ENCODE results near the gene RTL10. TPM values are rescaled to one million over a fixed set of nuclear protein-coding genes. Genes with fewer than 3 reads are reported as not detected.

Gene RTL10
- total and polyA plus RNA-seq, 2 of the 8 experiments (the other 6 are each of a cell fraction or from before 2014, with no cell fraction given): 11.5 to 18.8 TPM

GRCh38 chr22:19843857-19844376 lies 10.8 kb downstream of the RTL10 start:
- 87% methylated on average over 9 of the region's 11 CpGs; no CpG with 5 or more reads in 1 of the 2 experiments for WGBS, 2 experiments (ENCODE audit: extremely low coverage in 1 of 2, insufficient coverage in 1 of 2, insufficient read length in 1 of 2, insufficient replicate concordance in 2 of 2, low coverage in 1 of 2, low lambda C conversion rate in 2 of 2, missing lambda C conversion rate in 1 of 2)
- TF ChIP-seq TAF1 (IDR thresholded peaks at IDR 0.05; ENCODE audit: low read depth, low read length): no peak
- TF ChIP-seq FOSL1 (IDR thresholded peaks at IDR 0.05; ENCODE audit: insufficient read depth, low read depth, low read length): no peak
- no peak for TF ChIP-seq CTCF (IDR thresholded peaks at IDR 0.05; ENCODE audit: control extremely low read depth in 1 of 3, insufficient read depth in 1 of 3, low read depth in 1 of 3, low read length in 3 of 3)
- TF ChIP-seq RNF2 (IDR thresholded peaks at IDR 0.05; ENCODE audit: borderline replicate concordance, low read depth, low read length, missing control alignments, poor library complexity, severe bottlenecking): no peak
- TF ChIP-seq USF2 (IDR thresholded peaks at IDR 0.05; ENCODE audit: low read length): no peak
- no peak for TF ChIP-seq CEBPB (IDR thresholded peaks at IDR 0.05; ENCODE audit: low read depth, low read length)
- TF ChIP-seq NANOG (IDR thresholded peaks at IDR 0.05; ENCODE audit: insufficient read depth, low read depth, low read length, poor library complexity, severe bottlenecking): no peak
- TF ChIP-seq EZH2 (IDR thresholded peaks at IDR 0.05; ENCODE audit: low read depth, low read length, severe bottlenecking): no peak
- TF ChIP-seq CREB1 (IDR thresholded peaks at IDR 0.05): no peak

More at GRCh38 chr22:19843857-19844376, 10.8 kb downstream of the RTL10 start:
- Histone ChIP-seq H2BK120ac (replicated peaks; ENCODE audit: low read depth, low read length) (no peak overlapping the region), H3K4me3 (ENCODE audit: extremely low read depth in 1 of 4, insufficient read depth in 2 of 4, low read depth in 3 of 4, low read length in 4 of 4) (no peak overlapping the region), H2BK15ac (ENCODE audit: low read length) (no peak overlapping the region), H4K20me1 (replicated peaks in 1 of 2; ENCODE audit: control insufficient read depth in 1 of 2, insufficient read depth in 2 of 2, low read length in 2 of 2) (peaks cover 10 to 34% of the 10 kb centered on the region in 2 experiments), H3K27ac (ENCODE audit: low read depth, low read length) (no peak overlapping the region), H2BK20ac (ENCODE audit: low read length) (no peak overlapping the region), H2BK12ac (ENCODE audit: low read depth, low read length) (no peak overlapping the region), H3K27me3 (replicated peaks in 1 of 4; ENCODE audit: control insufficient read depth in 3 of 4, extremely low read depth in 1 of 4, insufficient read depth in 3 of 4, low read length in 3 of 4) (no peaks in the 10 kb centered on the region), H3K23ac (ENCODE audit: insufficient read length) (no peak overlapping the region), H3K79me1 (ENCODE audit: low read depth, low read length) (no peaks in the 10 kb centered on the region; the same call in 1 of the 2 replicates), H3K79me2 (ENCODE audit: control insufficient read depth in 1 of 2, insufficient read depth in 2 of 2, low read length in 2 of 2) (no peaks in the 10 kb centered on the region; a peak in 1 of 4 replicates), H3K4ac (replicated peaks; ENCODE audit: insufficient read length, low read depth, low read length) (no peak overlapping the region), H3K9me3 (ENCODE audit: insufficient read depth in 2 of 2, low read depth in 1 of 2, low read length in 1 of 2) (no peaks in the 10 kb centered on the region), H3K4me2 (ENCODE audit: insufficient read depth in 1 of 2, low read depth in 2 of 2, low read length in 2 of 2) (no peak overlapping the region), H3K9ac (replicated peaks in 1 of 4; ENCODE audit: extremely low read depth in 1 of 4, low read depth in 3 of 4, low read length in 3 of 4) (no peak overlapping the region), H4K5ac (ENCODE audit: insufficient read length, low read depth, low read length) (no peak overlapping the region), H4K91ac (replicated peaks; ENCODE audit: insufficient read length, low read length) (no peak overlapping the region), H2BK5ac (ENCODE audit: low read depth, low read length) (no peak overlapping the region), H3K18ac (ENCODE audit: extremely low read depth, low read length) (no peak overlapping the region), H4K8ac (ENCODE audit: extremely low read depth, insufficient read depth, low read length) (no peak overlapping the region), H3K4me1 (replicated peaks in 1 of 4; ENCODE audit: control insufficient read depth in 3 of 4, insufficient read depth in 4 of 4, low read length in 3 of 4) (peaks cover 0 to 3% (median 0%) of the 10 kb centered on the region in 4 experiments; a peak in 4 of 7 replicates), H3K14ac (ENCODE audit: insufficient read length) (no peak overlapping the region), H2AK5ac (ENCODE audit: low read depth, low read length) (no peak overlapping the region; the same call in 1 of the 2 replicates), H2AFZ (ENCODE audit: low read length) (no peak overlapping the region), H3K36me3 (ENCODE audit: control insufficient read depth in 2 of 4, insufficient read depth in 4 of 4, low read length in 3 of 4) (no peaks in the 10 kb centered on the region), H3K23me2 (ENCODE audit: low read depth, low read length) (no peaks in the 10 kb centered on the region), H3K56ac (replicated peaks; ENCODE audit: insufficient read length, low read depth, low read length) (no peak overlapping the region)
- DNase-seq (ENCODE audit: low read depth in 1 of 2, low spot score in 2 of 2): peak in 1 of 2 experiments; percentile 49
- ChIA-PET CTCF (ENCODE audit: partially characterized antibody) (interaction anchor here (0.6 to 1.6 kb wide), 3 partner anchors 11 to 1791 kb away, joined by 3 read pairs; no protein-coding TSS in a partner anchor), POLR2A (ENCODE audit: partially characterized antibody) (interaction anchor here (1.0 to 1.6 kb wide), 2 partner anchors 10 to 61 kb away, joined by 3 to 10 read pairs; partner anchors contain the start of genes GNB1L and RTL10)
- FAIRE-seq: no peak
